Ishikawa (cell line): ENCODE data around the gene PTTG1IP.

Experiments
- CEBPB ChIP-seq: IDR thresholded peaks from 2 replicates; pipeline ENCODE4 v1.6.1; 2012
- CREB1 ChIP-seq: IDR thresholded peaks from 2 replicates; pipeline ENCODE4 v1.6.1; 2012; ENCODE audit warnings: low read depth
- EGR1 ChIP-seq: IDR thresholded peaks from 2 replicates; pipeline ENCODE4 v1.6.1; 2012
- EP300 ChIP-seq: IDR thresholded peaks from 2 replicates; pipeline ENCODE4 v1.6.1; 2012; ENCODE audit warnings: borderline replicate concordance
- FOXM1 ChIP-seq: IDR thresholded peaks from 2 replicates; pipeline ENCODE4 v1.6.1; 2012; ENCODE audit warnings: low read depth, borderline replicate concordance
- MAX ChIP-seq: IDR thresholded peaks from 2 replicates; pipeline ENCODE4 v1.6.1; 2012
- NFIC ChIP-seq: IDR thresholded peaks from 2 replicates; pipeline ENCODE4 v1.6.1; 2012
- RAD21 ChIP-seq: IDR thresholded peaks from 2 replicates; pipeline ENCODE4 v1.6.1; 2012; ENCODE audit warnings: low read depth
- TAF1 ChIP-seq: IDR thresholded peaks from 2 replicates; pipeline ENCODE4 v1.6.1; 2012; ENCODE audit warnings: low read depth, mild to moderate bottlenecking
- TCF12 ChIP-seq: IDR thresholded peaks from 2 replicates; pipeline ENCODE4 v1.6.1; 2012; ENCODE audit warnings: low read depth
- TEAD4 ChIP-seq: IDR thresholded peaks from 2 replicates; pipeline ENCODE4 v1.6.1; 2012
- YY1 ChIP-seq: IDR thresholded peaks from 2 replicates; pipeline ENCODE4 v1.6.1; 2012; ENCODE audit warnings: low read depth
- ZBTB7A ChIP-seq: IDR thresholded peaks from 2 replicates; pipeline ENCODE4 v1.6.1; 2012; ENCODE audit warnings: low read depth
- TF ChIP-seq, protein P1 (sequence below): IDR thresholded peaks from 2 replicates; pipeline ENCODE4 v1.6.1; 2012
- TF ChIP-seq, protein P2 (sequence below): IDR thresholded peaks from 2 replicates; pipeline ENCODE4 v1.6.1; 2012; ENCODE audit warnings: low read depth, mild to moderate bottlenecking

PTTG1IP gene

GRCh38 chr21:44919111-44919912, 45.8 kb upstream of the PTTG1IP start:
- no peak for TF ChIP-seq EGR1
- TF ChIP-seq, protein P1, sequence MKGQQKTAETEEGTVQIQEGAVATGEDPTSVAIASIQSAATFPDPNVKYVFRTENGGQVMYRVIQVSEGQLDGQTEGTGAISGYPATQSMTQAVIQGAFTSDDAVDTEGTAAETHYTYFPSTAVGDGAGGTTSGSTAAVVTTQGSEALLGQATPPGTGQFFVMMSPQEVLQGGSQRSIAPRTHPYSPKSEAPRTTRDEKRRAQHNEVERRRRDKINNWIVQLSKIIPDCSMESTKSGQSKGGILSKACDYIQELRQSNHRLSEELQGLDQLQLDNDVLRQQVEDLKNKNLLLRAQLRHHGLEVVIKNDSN = no peak
- no peak for TF ChIP-seq TAF1
- TF ChIP-seq NFIC = no peak
- TF ChIP-seq YY1 = no peak
- TF ChIP-seq TCF12 = no peak
- TF ChIP-seq CEBPB = no peak
- TF ChIP-seq TEAD4 = no peak
- no peak for TF ChIP-seq RAD21
- no peak for TF ChIP-seq CREB1
- TF ChIP-seq MAX = no peak
- TF ChIP-seq ZBTB7A = no peak
- TF ChIP-seq EP300 = no peak
- no peak for TF ChIP-seq FOXM1
- TF ChIP-seq, protein P2, sequence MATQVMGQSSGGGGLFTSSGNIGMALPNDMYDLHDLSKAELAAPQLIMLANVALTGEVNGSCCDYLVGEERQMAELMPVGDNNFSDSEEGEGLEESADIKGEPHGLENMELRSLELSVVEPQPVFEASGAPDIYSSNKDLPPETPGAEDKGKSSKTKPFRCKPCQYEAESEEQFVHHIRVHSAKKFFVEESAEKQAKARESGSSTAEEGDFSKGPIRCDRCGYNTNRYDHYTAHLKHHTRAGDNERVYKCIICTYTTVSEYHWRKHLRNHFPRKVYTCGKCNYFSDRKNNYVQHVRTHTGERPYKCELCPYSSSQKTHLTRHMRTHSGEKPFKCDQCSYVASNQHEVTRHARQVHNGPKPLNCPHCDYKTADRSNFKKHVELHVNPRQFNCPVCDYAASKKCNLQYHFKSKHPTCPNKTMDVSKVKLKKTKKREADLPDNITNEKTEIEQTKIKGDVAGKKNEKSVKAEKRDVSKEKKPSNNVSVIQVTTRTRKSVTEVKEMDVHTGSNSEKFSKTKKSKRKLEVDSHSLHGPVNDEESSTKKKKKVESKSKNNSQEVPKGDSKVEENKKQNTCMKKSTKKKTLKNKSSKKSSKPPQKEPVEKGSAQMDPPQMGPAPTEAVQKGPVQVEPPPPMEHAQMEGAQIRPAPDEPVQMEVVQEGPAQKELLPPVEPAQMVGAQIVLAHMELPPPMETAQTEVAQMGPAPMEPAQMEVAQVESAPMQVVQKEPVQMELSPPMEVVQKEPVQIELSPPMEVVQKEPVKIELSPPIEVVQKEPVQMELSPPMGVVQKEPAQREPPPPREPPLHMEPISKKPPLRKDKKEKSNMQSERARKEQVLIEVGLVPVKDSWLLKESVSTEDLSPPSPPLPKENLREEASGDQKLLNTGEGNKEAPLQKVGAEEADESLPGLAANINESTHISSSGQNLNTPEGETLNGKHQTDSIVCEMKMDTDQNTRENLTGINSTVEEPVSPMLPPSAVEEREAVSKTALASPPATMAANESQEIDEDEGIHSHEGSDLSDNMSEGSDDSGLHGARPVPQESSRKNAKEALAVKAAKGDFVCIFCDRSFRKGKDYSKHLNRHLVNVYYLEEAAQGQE = no peak

DNA sequence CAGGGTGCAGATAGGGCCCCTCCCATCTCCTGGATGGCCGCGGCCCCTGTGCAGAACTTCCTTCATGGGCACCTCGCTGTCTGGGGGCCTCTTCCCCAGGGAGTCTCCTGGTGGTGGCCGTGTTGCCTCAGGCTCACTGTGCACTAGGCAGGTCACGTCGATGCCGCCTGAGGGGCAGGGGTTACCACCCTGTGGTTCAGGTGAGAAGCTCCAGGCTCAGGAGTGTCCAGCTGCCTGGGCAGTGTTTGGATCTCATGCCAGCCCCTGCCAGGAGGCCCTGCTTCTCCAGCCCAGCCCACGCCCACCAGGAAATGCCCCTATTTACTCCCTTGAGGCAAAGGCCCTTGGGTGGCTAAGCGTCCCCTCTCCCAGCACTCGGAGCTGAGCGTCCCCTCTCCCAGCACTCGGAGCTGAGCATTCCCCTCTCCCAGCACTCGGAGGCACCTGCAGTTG, 45.1 kb upstream of the PTTG1IP start:
- TF ChIP-seq TEAD4 (no peak), TCF12 (no peak), EGR1 (no peak), FOXM1 (no peak), CREB1 (no peak), CEBPB (no peak), MAX (no peak), RAD21 (no peak), YY1 (no peak), NFIC (no peak), TAF1 (no peak), EP300 (no peak), ZBTB7A (no peak)
- TF ChIP-seq, protein P1 = no peak
- TF ChIP-seq, protein P2 = no peak

GRCh38 chr21:44918107-44918470, 44.6 kb upstream of the PTTG1IP start:
- TF ChIP-seq CEBPB (no peak), TAF1 (no peak), EP300 (no peak), YY1 (no peak), RAD21 (no peak), CREB1 (no peak), FOXM1 (no peak), TEAD4 (no peak), TCF12 (no peak), EGR1 (no peak)

- TF ChIP-seq, protein P1 = no peak
- TF ChIP-seq TAF1 (no peak), TEAD4 (no peak), ZBTB7A (no peak), TCF12 (no peak), MAX (no peak)
Observed at GRCh38 chr21:44917446-44918106, 44.1 kb upstream of the PTTG1IP start.

DNA sequence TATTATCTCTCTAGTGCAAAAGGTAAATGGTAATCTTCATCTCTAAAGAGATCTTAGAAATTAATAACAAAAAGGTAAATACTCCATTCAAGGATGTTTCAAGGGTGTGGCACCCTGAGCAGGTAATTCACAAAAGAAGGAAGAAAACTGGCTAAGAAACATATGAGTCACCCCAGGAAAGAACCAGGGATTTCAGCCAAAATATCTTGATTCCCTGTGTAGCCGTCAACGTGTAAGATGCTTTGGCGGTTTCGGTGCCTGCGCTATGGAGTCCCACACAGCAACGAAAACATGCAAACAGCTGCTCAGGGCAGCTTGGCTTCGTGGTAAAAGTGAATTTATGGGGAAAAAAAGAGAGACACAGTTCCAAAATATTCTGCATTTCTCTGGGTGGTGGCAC, 43.5 kb upstream of the PTTG1IP start:
- TF ChIP-seq TCF12 = no peak
- no peak for TF ChIP-seq NFIC
- no peak for TF ChIP-seq YY1
- no peak for TF ChIP-seq CREB1
- no peak for TF ChIP-seq MAX
- TF ChIP-seq, protein P1 = no peak
- TF ChIP-seq, protein P2 = no peak
- no peak for TF ChIP-seq TAF1
- no peak for TF ChIP-seq TEAD4
- TF ChIP-seq FOXM1 = no peak
- no peak for TF ChIP-seq EP300
